SH-SY5Y (cell line): Measurements from ENCODE around the gene APOBEC3A.

Experiments used
- GATA2 ChIP-seq: IDR thresholded peaks from 2 replicates; pipeline ENCODE4 v1.6.1; 2011; ENCODE audit warnings: mild to moderate bottlenecking, low read depth, low read length
- GATA3 ChIP-seq: IDR thresholded peaks from 2 replicates; pipeline ENCODE4 v1.6.1; 2011; ENCODE audit warnings: low read depth, mild to moderate bottlenecking, low read length, moderate library complexity

DNA sequence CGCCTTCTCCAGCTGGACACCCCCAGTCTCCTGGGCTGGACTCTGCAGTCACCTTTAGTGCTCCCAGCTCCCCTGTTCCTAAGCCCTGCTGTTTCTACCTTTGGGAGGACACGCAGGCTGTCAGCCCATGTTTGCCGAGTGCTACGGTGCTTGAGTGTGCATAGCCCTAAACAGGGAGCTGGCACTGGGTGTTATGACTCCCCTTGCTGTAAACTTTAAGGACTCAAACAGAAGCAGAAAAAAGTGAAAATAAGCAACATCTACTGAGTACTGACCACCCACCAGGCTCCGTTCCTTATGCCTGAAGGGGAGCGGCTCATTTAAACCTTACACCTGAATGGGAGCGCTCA lies 17.4 kb downstream of the APOBEC3A start:
- TF ChIP-seq GATA2 (no peak), GATA3 (no peak)
